Heart left ventricle (tissue), 13 donors: ENCODE measurements around the gene KIAA1217.

Experiments
- CTCF ChIP-seq, 12 donors: fragments of 200-600 bp; sonication (generic) in 4 of 12; IDR thresholded peaks; one replicate each; pipeline versions ENCODE4 v1.5.0 to v1.8.0; 2018 to 2022; ENCODE audit warnings: antibody characterized with exemption in 12 of 12, mild to moderate bottlenecking in 5 of 12
- POLR2A ChIP-seq, 2 donors: fragments of 450-650 bp; IDR thresholded peaks; one replicate each; pipeline ENCODE4 v1.6.1; 2017; ENCODE audit warnings: antibody characterized with exemption in 2 of 2, mild to moderate bottlenecking in 2 of 2, moderate library complexity in 2 of 2
- donor health status: ischemic (EF 13 %, LVEDD 7.1; RV severe dilation, severe dysfunction).
- donor health status: DM: no; HTN: yes; CAD: no.
- donor health status: DM: no; HTN: no; CAD: no.
- donor health status: ischemic (EF 25% LVEDD 6.9; RV normal size, moderate dysfunction).
- donor health status: ischemic (EF 25% LVEDD 5.7; RV mildly dilated, moderate dysfunction).
- donor health status: ischemic (EF 35%, LVEDD 5.7; RV mildly dilated, moderate dysfunction).
- donor health status: nonischemic (EF 11% LVEDD 7.7; RV severe dilation, severe dysfunction).
- donor health status: DM: yes; HTN: yes; CAD: no.
- donor health status: PGD.
- donor health status: ischemic (EF 29% LVEDD 5.4; RV normal size, mild dysfunction).
- donor health status: nonischemic (EF 23%, LVEDD 6.1; RV moderate dilation, normal function).

DNA sequence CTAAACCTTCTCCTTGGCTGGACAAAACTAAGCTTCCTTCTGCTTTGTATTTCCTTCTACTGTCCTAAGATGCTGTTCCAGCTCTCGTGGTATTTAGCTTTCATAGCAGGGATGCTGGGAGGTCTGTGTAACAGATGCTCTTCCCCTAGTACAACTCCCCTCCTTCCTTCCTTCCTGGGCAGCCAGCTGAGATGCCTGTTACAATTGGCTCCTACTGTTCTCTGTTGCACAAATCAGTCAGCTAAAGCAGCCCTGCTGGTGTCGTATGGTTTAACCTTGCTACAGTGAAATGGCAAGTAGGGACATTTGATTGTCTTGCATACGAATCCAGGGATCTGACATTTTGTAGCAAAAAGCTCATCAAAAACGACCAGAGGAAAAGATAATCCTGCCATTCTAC lies 371.0 kb downstream of the KIAA1217 start:
- TF ChIP-seq POLR2A (IDR thresholded peaks at IDR 0.05) (no peak), CTCF (IDR thresholded peaks at IDR 0.05) (no peak)
